GM21360 (cell line): ENCODE results near the gene OPN1SW.

Source experiments
- ATAC-seq: cut with Tn5 transposase; IDR thresholded peaks from one replicate; pipeline ENCODE4 v1.9.1; 2021; ENCODE audit warnings: mild to moderate bottlenecking, moderate library complexity; ENCODE audit not compliant: unreplicated experiment

The OPN1SW gene

DNA sequence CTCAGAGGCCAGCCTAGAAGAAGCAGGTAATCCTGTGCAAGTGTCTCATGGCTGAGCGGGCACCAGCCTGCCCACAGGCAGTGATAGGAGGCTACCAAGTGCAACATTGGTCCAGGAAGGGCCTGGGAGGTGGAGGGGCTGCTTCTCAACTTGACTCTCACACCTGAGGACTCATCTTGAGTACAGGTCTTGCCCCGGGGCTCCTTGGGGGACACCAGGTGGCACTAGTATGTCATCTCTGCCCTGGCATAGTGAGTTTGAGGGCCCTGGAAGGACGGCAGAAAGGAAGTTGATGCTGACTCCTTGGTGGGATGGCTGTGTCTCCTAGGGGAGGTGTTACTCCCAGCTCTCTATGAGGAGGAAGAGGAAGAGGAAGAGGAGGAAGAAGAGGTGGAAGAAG is 18.4 kb upstream of the OPN1SW start:
- ATAC-seq = no peak

DNA sequence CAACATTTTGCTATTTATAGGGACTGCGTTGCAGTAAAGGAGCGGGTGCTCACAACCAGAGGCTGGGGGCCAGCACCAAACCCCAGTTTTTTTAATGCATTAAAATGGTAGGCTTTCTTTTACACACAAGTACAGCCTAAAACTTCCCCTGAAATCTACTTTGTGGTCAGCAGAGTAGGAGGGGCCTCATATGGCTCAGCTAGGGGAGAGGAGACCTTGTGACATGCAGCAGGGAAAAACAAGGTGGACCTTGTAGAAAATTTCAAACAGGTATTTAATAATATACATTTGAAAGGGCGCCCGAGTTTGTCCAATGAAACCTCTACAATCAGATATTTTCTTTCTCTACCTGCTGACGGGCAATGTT is 17.6 kb upstream of the OPN1SW start:
- no peak for ATAC-seq

DNA sequence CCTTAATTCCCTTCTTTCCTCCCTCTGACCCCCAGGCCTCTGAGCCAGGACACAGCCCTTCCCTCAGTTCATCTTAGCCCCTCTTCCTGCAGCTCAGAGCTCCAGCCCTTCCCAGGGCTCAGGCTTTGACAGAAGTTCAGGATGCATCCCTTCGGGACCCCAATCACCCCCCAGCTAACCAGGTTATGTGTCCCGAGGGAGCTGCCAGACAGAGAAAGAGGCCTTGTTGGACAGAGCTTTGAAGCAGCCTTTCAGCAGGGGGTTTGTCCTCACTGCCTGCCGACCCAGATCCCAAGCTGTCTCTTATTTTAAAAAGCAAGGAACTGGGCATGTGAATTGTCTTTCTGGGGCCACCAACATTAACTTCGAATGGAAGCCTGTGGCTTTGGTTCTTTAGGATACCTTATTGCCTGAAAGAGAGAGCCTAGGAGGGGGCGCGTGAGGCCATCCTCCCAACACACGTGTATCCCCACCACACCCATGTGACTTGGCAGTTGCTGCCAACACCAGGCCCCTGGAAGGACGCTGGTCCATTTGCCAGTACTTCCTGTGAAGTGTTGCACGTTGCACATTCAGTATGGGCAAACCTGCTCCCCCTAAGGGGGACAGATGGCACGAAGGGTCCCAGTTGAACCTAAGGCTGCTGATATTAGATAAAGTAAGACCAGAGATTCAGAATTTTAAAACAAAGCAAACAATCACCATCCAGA is 17.0 kb upstream of the OPN1SW start:
- no peak for ATAC-seq

DNA sequence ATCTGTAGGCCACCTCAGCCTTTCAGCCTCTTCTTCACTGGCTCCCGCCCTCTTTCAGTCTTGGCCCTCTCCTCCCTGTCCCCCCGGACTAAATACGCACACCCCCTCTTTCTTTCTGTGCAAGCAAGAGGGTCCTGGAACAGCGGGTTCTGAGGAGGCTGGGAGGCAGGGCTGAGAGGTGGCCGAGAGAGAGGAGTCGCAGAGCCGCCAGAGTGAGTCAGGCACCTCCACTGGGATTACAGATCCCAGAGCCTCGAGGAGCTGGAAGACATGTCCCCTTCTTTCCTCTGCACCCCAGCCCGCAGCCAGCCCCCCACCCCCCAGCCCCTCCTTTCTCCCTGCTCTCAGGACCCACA is 16.4 kb upstream of the OPN1SW start:
- no peak for ATAC-seq

DNA sequence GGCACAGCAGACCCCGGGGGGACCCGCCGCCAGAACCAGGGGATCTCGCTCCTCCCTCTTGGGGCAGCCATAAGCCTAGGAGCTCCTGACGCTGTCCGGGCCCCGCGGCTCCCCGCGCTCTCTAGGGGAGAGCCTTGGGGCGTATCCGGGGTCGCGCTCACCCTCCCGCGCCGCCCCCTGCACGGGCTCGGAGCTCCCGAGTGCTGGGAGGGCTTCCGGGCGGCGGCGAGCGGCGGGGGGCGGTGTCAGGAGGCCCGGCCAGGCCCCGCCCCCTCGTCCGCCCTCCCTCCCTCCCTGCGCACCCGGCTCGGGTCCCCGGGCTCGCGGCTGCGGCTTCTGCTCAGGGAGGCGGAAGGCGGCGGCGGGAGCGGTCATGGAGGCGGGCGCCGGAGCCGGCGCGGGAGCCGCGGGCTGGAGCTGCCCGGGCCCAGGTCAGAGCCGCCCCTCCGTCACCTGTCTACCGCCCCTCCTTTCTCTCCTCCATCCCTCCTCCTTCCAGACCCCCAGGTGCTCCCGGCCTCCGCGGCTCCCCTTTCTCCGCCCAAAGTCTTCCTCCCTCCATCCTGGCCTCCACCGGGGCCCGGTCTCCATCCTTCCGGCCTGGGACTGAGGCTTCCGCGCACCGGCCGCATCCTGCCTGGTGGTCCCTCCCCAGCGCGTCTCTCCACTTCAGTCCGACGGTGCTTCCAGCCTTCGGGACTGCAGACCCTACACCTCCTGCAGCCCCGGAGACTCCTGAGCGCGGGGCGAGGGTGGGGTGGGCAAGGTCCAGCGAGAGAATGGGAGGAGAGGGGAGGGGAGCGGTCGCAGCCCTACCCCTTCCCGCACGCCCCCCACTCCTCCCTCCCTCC is 15.8 kb upstream of the OPN1SW start, which contains the start of gene CCDC136:
CCDC136 (plus strand) TSS at position 848 of the 851 bp plus-strand sequence. CDS start 444 bp downstream, outside the sequence.
- peak; percentile 75 for ATAC-seq

DNA sequence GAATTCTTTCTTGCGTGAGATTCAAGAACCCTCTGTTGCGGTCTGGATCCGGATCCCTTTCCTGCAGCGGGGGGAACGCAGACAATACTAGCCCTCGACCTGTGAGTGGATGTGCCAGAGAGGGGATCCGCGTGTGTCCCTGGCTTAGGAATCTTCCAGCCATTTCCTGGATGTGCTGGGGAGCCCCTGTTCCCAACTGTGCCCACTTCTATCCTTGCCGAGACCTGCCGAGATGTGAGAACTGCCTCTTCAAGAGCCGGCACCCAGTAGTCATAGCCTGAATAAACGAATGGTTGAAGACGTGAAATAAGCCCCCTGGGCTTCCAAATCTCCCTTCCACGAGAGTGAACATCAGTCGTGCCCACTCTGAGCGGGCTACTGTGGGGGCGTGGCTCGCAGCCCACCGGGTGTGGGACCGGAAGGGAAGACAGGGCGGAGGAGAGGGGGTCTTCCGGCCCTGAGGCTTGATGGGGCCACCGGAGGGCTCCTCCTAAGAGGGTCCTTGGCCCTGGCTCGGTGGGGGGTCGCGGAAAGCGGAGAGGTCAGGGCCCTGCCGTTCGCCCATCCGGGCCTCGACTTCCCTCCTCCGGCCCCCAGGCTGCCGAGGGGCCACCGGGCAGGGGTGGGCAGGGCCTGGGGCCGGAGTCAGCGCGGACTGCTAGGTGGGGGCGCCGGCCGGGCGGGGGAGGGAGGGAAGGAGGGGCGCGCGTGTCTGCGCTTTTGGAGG is 14.9 kb upstream of the OPN1SW start:
- ATAC-seq = peak; percentile 10

DNA sequence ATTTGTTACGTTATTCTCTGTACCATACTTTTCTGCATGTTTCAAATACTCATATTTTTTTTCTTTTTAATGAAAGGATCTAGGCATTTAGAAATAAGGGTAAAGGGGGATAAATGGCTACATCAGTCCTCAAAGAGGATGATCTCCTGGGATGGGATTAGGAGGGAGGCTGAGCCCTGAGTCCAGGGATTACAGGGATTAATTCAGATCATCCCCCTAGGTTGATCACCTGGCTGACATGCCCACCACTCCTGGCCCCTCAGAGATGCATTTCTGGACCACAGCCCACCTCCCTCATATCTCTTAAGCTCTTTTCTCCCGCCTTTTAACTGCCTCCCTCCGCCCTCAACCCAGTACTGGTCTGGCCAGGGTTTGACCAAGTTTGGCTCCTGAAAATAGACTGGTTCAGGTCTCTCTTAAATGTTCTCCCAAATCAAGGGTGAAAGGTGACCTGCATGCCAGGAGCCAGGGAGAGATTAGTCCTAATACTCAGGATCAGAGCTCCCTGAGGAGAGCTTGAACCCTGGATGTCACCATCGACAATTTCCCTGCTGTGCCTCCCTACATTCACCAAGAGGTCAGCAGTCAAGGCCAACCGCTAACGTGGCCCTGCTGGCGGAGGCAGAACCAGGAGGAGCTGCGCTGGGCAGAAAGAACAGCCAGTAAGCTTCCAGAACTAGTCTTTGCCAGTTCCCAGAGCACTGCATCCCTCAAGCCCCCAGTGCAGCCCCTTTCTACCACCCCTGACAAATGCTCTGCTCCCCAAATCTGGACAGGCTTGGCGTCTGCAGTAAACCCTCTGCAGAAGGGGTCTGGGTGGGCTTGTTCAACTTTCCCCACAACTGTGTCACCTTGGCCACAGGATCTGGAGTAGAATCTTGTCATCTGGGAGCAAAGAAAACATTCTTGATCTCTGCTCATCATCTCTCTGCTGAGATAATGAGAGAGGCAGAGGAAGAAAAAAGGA is 13.1 kb upstream of the OPN1SW start:
- no peak for ATAC-seq

DNA sequence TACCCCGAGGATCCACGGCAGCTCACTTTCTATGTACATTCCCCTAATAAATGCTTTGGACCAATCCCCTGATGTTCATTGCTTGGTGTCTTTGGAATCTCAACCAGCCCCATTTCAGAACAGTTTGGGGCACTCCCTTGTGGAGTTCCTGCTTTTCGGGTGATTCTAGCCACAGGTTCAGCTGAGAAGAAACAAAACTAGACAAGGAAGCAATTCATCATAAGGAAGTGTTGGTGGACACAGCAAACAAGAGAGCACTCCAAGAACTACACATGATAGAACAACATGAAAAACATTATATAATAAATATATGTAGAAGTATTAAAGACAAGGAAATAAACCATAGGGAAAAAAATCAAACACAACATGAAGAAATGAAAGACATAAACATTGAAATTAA is 10.1 kb upstream of the OPN1SW start:
- no peak for ATAC-seq

DNA sequence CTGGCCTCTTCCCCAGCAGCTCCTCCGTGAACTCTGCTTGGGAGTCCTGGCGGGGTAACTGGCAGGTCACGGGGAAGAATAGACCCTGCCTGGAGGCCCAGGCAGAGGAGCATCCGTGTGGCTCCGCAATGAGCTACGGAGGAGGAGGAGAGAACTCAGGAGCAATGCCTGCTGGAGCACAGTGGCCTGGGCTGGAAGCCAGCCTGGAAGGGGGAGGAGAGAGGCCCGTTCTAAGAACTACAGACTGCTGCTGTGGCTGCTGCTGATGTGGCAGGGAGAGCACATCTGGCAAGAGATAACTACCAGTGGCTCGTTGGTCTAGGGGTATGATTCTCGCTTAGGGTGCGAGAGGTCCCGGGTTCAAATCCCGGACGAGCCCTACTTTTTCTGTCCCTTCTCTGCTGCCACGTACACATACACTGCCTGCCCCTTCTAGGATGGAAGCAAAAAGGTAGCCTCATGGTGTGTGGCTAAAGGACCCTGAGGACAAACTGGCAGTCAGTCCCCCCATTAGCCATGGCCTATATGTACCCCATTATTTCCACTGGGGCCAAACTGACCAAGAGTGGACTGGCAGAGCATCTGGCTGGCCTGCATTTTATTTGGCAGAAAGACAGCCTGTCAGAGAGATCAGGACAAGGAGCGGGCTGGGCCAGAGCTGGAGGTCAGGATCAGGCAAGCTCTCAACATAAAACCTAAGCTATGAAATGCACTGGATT is 7.7 kb upstream of the OPN1SW start:
- ATAC-seq = no peak

DNA sequence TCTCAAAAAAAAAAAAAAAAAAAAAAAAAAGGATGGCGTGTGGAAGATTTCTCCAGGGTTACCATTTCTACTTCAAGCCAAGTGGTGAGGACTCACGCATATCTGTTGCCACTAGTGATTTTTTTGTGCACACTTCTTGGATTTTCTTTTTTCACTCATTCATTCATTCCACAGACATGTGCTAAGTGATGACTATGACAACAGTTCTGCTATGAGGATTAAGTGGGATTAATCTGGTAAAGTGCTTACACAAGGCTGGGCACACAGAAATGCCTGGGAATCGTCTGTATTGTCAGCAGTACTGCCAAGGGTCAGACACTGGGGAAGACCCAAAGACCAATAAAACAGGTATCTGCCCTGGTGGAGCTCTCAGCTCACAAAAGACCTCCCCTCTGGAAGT is 6.3 kb upstream of the OPN1SW start:
- no peak for ATAC-seq

DNA sequence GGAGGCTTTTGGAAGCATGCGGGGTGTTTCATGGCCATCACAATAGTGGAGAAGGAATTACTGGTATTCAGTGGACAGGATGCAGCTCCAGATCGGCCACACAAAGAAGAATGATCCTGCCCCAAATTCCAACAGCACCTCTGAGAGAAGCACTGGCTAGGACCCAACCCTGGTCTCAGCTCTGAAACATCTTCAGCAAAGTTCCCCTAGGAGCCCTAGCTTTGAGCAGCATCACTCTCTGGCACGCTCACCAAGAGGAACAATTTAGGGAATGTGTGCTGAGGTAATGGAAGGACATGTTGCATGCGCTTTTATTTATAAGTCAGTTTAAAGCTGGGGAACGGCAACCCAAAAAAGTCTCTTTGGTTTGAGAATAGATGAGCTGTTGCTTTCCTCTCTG is 5.5 kb upstream of the OPN1SW start:
- no peak for ATAC-seq

DNA sequence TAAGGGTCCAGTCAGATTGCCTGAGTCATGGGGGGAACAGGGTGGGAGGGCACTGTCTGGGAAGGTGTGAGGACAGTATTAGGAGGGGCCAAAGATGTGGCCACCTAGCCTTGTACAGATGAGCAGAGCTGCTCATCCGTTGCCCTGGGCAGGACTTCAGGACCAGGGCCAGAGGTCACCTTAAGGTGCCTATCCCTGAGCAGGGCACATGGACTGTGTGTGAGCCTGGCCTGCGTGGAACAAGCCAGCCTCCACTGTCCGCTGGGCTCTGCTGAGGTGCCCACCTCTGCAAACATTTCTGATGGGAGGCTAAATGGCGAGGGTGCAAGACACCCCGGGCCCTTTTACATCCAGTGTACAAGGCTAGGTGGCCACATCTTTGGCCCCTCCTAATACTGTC is 3.4 kb upstream of the OPN1SW start:
- ATAC-seq = no peak

DNA sequence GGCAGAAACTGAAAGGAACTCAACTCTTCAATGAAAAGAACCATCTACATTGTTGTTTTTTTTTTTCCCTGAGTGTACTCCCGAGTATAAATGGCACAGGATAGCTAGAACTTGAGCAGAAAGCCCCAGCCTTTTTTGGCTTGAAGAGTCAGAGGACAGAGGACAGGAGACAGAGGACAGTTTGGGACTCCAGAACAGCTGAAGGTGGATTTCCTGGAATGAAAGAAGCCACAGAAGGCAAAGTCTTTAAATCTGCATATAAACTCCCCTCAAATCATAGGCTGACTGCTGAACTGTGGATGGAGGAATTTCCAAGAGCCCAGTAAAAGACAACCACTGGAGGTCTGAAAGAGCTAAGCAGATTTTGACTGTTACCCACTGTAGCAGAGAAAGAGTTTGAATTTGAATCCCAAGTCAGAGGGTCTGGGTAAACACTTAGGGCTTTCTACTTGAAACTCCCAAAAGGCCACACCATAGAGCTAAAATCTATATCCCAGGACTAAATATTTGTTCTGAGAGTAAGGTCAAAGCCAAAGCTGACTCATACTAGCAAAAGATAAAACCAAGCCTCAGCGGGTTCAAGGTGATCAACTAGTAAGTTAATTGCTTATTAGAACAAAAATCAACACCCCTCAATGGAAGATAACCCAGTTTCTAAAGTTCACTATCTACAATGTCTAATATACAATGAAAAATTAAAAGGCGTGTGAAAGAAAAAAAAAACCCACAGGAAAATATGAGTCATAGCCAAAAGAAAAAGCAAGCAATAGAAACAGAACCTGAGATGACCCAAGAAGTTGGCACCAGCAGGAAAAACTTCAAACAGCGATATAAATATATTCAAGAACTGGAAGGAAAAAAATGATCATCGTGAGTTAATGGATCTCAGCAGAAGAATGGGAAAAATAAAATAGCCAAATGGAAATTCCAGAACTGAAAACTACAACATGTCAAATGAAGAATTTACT is 1.8 kb upstream of the OPN1SW start:
- ATAC-seq = no peak

DNA sequence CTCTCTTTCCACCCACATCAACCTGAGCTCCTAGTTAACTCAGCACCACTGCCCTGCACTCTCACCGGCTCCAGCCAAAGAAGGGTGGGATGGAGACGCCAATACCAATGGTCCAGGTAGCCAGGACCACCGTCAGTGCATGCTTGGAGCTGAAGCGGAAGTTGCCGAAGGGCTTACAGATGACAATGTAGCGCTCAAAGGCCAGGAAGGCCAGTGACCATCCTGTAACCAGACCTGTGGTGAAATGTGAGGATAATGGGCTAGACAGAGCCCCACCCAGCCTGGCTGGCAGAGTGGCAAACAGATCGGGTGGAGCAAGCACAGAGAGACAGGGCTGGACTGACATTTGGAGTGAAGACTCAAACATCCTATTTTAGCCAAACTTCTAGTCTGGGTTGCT is 673 bp downstream of the OPN1SW start:
- ATAC-seq = no peak

DNA sequence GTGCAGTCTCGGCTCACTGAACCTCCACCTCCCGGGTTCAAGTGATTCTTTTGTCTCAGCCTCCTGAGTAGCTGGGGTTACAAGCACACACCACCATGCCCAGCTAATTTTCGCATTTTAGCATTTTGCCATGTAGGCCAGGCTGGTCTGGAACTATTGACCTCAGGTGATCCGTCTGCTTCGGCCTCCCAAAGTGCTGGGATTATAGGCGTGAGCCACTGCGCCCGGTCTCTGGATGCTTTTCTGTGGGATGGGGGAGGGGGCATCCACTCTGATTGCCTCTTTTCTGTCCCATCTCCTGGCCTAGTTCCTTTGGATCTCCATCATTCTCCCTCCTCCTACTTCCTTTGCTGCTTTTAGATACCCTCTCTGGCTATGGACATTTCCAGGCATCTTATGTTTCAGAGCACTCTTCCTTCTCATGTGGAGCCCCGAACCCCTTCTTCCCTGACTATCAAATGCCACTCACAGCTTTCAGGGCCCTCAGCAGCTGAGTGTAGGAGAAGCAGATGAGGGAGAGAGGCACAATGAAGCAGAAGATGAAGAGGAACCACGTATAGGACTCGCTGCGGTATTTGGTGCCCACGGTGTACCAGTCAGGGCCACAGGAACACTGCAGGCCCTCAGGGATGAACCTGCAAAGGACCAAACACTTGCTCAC is 1.4 kb downstream of the OPN1SW start:
- no peak for ATAC-seq

DNA sequence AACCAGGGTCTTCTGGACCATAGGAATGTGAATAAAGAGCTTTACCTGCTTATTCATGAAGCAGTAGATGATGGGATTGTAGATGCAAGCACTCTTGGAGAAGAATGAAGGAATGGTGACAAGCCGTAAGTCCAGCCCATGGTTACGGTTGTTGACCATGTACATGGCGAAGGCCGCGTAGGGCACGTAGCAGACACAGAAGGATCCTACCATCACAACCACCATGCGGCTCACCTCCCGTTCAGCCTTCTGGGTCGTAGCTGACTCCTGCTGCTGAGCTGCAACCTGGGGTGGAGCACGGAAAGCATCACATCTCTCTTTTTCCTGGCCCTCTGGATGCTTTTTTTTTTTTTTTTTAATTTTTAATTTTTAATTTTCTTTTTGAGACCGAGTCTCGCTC is 2.0 kb downstream of the OPN1SW start:
- ATAC-seq = no peak

DNA sequence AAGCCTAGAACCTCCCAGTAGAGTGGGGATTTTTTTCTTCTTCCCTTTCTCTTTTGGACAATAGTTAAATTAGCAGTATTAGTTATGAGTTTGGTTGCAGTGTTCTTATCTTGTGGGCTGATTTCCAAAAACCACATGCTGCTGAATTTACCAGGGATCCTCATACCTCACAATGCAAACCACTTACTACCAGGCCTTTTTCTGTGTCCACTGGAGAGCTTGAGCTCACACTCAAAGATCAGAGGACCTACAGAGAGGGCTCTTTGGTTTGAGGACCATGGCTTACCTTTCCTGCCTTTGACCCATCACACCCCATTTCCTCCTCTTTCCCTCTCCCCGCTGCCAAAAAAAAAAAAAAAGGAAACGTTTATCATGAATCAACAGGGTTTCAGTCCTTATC is 5.4 kb downstream of the OPN1SW start:
- no peak for ATAC-seq

DNA sequence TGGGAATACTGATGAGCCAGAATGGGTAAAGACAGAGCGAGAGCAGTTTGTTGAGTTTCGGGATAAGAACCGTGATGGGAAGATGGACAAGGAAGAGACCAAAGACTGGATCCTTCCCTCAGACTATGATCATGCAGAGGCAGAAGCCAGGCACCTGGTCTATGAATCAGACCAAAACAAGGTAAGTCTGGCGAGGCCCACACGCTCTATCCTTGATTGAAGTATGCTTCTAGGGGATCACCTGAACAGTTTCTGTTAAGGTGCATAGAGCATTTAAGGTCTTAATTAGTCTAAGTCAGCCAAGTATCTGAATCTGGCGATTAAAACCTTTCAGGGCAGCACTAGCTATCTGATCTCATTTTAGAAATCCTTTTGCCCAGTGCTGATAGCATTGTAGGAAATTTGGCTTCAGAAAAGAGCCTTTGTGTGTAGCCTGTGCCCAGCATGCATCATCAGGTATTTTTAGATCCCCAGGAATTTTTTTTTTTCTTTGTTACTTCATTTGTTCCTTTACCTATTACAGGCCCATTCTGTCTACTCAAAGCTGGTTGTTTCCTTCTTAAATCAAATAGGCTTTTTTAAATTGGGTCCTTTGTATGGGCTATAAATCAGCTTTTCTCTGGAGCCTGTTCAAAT is 8.0 kb downstream of the OPN1SW start:
- ATAC-seq = no peak
